HEK293T (cell line): ENCODE measurements around the gene PADI4.

Experiments used
- HDGF ChIP-seq: fragments of 450-650 bp; IDR thresholded peaks from 2 replicates; pipeline ENCODE4 v1.6.1; 2017; ENCODE audit warnings: antibody characterized with exemption, borderline replicate concordance
- LEF1 ChIP-seq: fragments of 450-650 bp; IDR thresholded peaks from 2 replicates; pipeline ENCODE4 v1.6.1; 2017; ENCODE audit warnings: mild to moderate bottlenecking, borderline replicate concordance
- SP1 ChIP-seq: fragments of 450-650 bp; IDR thresholded peaks from 2 replicates; pipeline ENCODE4 v1.6.1; 2017
- SUZ12 ChIP-seq: fragments of 450-650 bp; IDR thresholded peaks from 2 replicates; pipeline ENCODE4 v1.6.1; 2016; ENCODE audit warnings: mild to moderate bottlenecking

GRCh38 chr1:17363771-17364170, 55.8 kb downstream of the PADI4 start:
- TF ChIP-seq SP1 (no peak), HDGF (no peak), LEF1 (no peak), SUZ12 (no peak)
